ENCODE measurements around the gene L1TD1.

- TF ChIP-seq FOXK1 (CRISPR knock-in tag; IDR thresholded peaks at IDR 0.05; ENCODE audit: borderline replicate concordance) (no peak), POLR2A (conservative IDR thresholded peaks at IDR 0.05) (no peak), MEF2A (IDR thresholded peaks at IDR 0.05; ENCODE audit: control insufficient read depth, low read depth, low read length) (no peak), CTCF (IDR thresholded peaks at IDR 0.05 in 2 of 3, conservative IDR thresholded peaks at IDR 0.05 in 1 of 3; ENCODE audit: insufficient read depth in 2 of 3, low read depth in 1 of 3, low read length in 3 of 3) (no peak), EP300 (IDR thresholded peaks at IDR 0.05; ENCODE audit: low read length) (no peak), ARNT (IDR thresholded peaks at IDR 0.05) (no peak), POLR2AphosphoS5 (IDR thresholded peaks at IDR 0.05; ENCODE audit: control insufficient read depth, insufficient read depth, low read depth, low read length) (no peak), SRF (CRISPR knock-in tag; IDR thresholded peaks at IDR 0.05) (no peak), TEAD4 (IDR thresholded peaks at IDR 0.05; ENCODE audit: low read length) (no peak), TEAD4 (CRISPR knock-in tag; IDR thresholded peaks at IDR 0.05; ENCODE audit: borderline replicate concordance) (no peak)
Observed at GRCh38 chr1:62210960-62211359, 16.3 kb downstream of the L1TD1 start.
